ENCODE measurements around the gene FARSB.

DNA sequence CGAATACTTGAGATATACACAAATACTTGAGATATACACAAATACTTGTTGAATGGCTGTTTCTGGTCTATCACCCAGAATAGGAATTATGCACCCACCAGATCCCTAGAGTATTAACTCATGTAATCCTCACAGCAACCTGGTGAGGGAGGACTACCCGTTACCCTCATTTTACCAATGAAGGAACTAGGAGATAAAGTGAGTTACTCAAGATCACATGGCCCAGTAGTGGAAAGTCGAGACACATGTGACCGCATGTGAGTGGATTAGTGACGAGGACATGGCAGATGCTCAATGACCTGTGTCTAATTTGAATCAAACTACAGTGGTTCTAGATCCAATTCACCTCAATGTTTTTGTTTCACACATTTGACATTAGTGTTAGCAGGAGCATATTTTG, 18.0 kb upstream of the FARSB start:
- TF ChIP-seq CTCF (IDR thresholded peaks at IDR 0.05) (no peak), POLR2A (IDR thresholded peaks at IDR 0.05) (no peak), POLR2AphosphoS5 (IDR thresholded peaks at IDR 0.05) (no peak)

Data from prostate gland (tissue), 2 donors.